ENCODE data around the gene REC8.

The REC8 gene

GRCh38 chr14:24143511-24143910, 28.4 kb upstream of the REC8 start:
- peaks cover 11% of the 10 kb centered on the region for H3K36me3 ChIP-seq
- no peaks in the 10 kb centered on the region for H3K4me1 ChIP-seq
- H3K27me3 ChIP-seq, result no peaks in the 10 kb centered on the region

DNA sequence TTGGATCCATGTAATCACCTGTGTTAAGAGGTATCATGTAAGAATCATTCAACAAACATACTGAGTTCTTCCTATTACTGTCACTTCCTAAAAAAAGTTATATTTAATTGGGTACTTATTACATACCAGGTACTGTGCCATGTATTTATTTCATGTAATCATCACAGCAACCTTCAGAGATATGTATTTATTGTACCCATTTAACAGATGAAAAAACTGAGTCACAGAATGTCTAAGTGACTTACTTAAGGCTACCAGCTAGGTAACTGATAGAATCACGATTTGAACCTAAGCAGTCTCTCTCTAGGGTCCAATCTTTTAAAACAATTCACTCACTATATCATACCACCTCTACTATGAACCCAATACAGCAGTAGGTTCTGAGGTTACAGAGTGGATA, 27.4 kb upstream of the REC8 start:
- DNase-seq, result no peak
- no peaks in the 10 kb centered on the region for H3K27me3 ChIP-seq
- H3K4me1 ChIP-seq, result no peaks in the 10 kb centered on the region
- no peak overlapping the region for H3K4me3 ChIP-seq (ENCODE audit: low read depth, low read length)
- no peak for TF ChIP-seq CTCF (IDR thresholded peaks at IDR 0.05; ENCODE audit: low read depth, low read length)
- peaks cover 4% of the 10 kb centered on the region for H3K36me3 ChIP-seq
- H3K9me3 ChIP-seq, result no peaks in the 10 kb centered on the region

More at GRCh38 chr14:24143511-24143910, 28.4 kb upstream of the REC8 start:
- DNase-seq, result no peak
- H3K9me3 ChIP-seq, result no peaks in the 10 kb centered on the region
- no peak overlapping the region for H3K4me3 ChIP-seq (ENCODE audit: low read depth, low read length)
- no peak for TF ChIP-seq CTCF (IDR thresholded peaks at IDR 0.05; ENCODE audit: low read depth, low read length)

DNA sequence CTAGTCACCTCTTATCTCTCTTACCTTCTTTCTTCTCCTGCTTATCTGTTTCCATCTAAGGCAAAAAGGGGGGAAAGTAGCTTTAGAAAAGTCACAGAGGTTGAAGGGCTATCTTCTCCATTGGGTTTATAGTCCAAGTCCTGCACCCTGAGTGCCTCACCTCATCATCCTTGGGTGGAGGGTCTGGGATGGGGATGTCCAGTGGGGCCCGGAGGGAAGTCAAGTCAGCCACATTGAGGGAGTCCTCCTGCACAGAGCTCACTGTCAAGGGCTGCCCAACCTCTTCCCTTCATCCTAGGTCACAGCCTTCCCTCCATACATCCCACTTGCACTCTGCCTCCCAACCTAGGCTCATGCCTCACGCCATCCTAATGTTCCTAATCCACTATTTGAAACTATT, 26.7 kb upstream of the REC8 start:
- Histone ChIP-seq H3K4me1 (no peaks in the 10 kb centered on the region), H3K9me3 (no peaks in the 10 kb centered on the region), H3K36me3 (peaks cover 10% of the 10 kb centered on the region), H3K4me3 (ENCODE audit: low read depth, low read length) (no peak overlapping the region), H3K27me3 (no peaks in the 10 kb centered on the region)
- TF ChIP-seq CTCF (IDR thresholded peaks at IDR 0.05; ENCODE audit: low read depth, low read length), result no peak
- no peak for DNase-seq

DNA sequence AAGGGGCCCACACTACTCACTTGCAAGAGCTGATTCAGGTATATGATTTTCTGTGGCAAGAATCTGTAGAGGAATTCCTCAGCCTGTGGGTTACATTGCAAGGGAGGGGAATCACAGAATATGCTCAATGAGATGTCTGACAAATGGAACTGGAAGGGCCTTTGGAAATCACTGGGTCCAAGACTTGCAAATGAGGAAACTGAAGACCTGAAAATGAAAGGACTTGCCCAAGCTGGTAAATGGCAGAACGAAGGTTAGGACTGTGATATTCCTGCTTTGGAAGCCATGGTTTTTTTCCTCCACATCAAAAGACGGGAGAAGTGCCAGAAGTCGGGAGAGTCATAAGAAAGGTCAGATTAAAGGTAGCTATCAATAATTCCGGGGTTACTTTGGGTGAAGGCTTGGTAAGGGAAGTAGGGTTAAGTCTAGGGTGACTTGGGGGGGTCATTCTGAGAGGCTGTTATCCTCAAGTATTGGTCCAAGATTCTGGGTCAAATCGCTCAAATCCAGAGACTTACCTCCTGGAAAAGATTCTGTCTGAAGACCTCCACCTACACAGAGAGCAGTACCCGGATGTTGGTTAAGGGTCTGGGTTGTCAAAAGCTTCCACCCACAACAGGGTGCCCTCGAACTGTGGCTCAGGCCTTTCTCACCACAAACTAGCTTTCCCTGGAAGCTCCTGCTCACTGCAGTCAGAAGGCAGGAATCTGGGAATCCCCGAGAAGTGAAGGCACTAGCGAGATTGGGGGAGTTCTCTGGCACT, 26.0 kb upstream of the REC8 start:
- no peak for DNase-seq
- H3K27me3 ChIP-seq, result no peaks in the 10 kb centered on the region
- no peaks in the 10 kb centered on the region for H3K4me1 ChIP-seq
- H3K36me3 ChIP-seq, result peaks cover 17% of the 10 kb centered on the region
- H3K4me3 ChIP-seq (ENCODE audit: low read depth, low read length), result peak overlapping the region; percentile 90
- H3K9me3 ChIP-seq, result no peaks in the 10 kb centered on the region
- no peak for TF ChIP-seq CTCF (IDR thresholded peaks at IDR 0.05; ENCODE audit: low read depth, low read length)

- Histone ChIP-seq H3K9me3 (no peaks in the 10 kb centered on the region), H3K36me3 (peaks cover 23% of the 10 kb centered on the region), H3K4me3 (ENCODE audit: low read depth, low read length) (peak within 1 kb of the TSS; percentile 90), H3K27me3 (no peaks in the 10 kb centered on the region), H3K4me1 (no peaks in the 10 kb centered on the region)
- DNase-seq, result peak; percentile 99
- no peak for TF ChIP-seq CTCF (IDR thresholded peaks at IDR 0.05; ENCODE audit: low read depth, low read length)
Measured at GRCh38 chr14:24146453-24146977, 25.4 kb upstream of the REC8 start, which contains the start of gene PSME2. PSME2 (minus strand) TSS chr14:24146610; CDS start chr14:24146581, 29 bp downstream.
